Stimulated activated CD4-positive, alpha-beta T cell treated with anti-CD3 and anti-CD28 coated beads, Interleukin-2, amount 100 ng/mL, for 48 hours (primary cell): ENCODE measurements around the gene RUFY3.
"Not testable (repeated sequence)": the region's sequence is repeated elsewhere in the genome, so short reads cannot be mapped to it uniquely, and the experiment has no call there.

ENCODE experiments used
- DNase-seq, 2 donors: peaks; one replicate each; pipeline ENCODE4 v3.0.0-alpha.2; 2020

RUFY3 gene

GRCh38 chr4:70793626-70794025 is 71.9 kb downstream of the RUFY3 start:
- DNase-seq, result no peak

DNA sequence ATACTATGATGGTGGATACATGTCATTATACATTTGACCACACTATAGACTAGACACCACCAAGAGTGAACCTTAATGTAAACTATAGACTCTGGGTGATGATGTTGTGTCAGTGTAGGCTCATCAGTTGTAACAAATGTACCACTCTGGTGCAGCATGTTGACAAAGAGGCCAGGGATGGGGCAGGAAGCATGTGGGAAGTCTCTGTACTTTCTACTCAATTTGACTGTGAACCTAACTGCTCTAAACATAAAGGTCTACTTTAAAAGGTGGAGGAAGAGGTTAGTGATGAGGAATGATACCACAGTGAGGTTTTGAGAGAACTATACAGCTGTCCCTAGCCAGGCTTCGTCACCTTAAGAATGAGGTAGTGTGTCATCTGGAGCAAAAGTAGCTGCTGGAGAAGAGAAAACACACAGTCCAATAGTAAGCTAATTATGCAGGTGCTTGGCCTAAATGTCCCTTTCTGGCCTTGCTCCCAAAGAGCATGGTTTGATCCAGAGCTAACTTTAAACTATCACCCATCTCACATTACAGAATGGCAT is 79.6 kb downstream of the RUFY3 start:
- no peak for DNase-seq

GRCh38 chr4:70802928-70803580 is 81.3 kb downstream of the RUFY3 start:
- DNase-seq, result no peak

DNA sequence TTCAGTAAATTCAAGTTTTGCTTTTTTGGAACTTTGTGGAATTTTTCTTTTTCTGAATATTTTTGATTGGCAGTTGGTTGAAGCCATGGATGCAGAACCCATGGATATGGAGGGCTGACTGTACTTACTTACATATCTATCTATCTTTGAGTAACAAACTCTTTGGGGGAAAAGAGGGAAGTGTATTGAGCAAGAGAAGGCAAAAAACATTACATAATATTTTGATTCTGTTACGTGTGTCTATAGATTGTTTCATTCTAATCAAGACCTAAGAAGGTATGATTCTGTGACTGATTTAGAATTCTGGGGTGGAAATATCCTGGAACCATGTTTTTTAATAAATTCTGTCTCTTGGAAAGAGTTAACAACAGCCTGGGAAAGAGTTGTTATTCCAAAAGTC is 86.4 kb downstream of the RUFY3 start:
- DNase-seq, result no peak

GRCh38 chr4:70815370-70815769 is 93.6 kb downstream of the RUFY3 start:
- no peak for DNase-seq

GRCh38 chr4:70816894-70817293 is 95.1 kb downstream of the RUFY3 start:
- DNase-seq, result no peak

GRCh38 chr4:70818173-70818855 is 96.5 kb downstream of the RUFY3 start:
- DNase-seq, result no peak

DNA sequence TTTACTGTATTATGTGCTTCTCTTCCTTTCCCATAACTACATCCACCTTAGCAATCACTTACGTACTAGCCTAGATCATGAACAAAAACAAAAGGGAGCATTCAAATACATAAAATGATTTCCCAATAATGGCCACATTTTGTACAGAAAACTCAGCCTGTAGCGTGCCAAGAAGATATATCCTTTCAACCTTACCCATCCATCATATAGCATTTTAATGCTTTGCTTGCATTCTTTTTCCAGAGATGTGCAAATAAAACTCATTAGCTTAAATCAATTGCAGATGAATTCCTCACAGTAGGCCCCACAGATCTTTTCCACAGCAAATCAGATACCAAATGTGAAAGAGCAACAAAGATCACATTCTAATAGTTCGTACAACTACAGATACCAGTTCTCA is 97.2 kb downstream of the RUFY3 start:
- no peak for DNase-seq

DNA sequence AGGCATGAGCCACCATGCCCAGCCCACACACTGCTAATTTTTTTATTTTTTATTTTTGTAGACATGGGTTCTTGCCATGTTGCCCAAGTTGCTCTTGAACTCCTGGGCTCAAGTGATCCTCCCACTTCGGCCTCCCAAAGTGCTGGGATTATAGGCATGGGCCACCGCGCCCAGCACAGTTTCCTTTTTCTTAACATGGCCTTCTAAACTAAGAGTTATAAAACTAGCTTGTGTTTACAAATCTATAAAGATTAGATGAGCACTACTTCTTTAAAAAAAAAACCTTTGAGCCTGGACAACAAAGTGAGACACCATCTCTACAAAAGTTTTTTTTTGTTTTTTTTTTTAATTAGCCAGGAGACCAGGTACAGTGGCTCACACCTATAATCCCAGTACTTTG is 107.3 kb downstream of the RUFY3 start:
- no peak for DNase-seq

DNA sequence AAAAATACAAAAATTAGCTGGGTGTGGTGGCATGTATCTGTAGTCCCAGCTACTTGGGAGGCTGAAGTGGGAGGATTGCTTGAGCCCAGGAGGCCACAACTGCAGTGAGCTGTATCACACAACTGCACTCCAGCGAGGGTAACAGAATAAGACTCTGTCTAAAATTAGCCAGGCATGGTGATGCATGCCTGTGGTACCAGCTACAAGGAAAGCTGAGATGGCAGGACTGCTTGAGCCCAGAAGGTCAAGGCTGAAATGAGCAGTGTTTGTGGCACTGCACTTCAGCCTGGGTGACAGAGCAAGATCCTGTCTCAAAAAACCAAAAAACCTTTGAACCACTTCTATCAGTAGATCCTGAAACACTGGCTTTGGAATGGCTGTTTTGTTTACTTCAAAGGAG is 107.7 kb downstream of the RUFY3 start:
- DNase-seq, result no peak

GRCh38 chr4:70830054-70830453 is 108.3 kb downstream of the RUFY3 start:
- DNase-seq, result no peak

GRCh38 chr4:70831293-70831692 is 109.5 kb downstream of the RUFY3 start:
- DNase-seq, result no peak

- no peak for DNase-seq
These were observed 111.9 kb downstream of the RUFY3 start for GRCh38 chr4:70833675-70834074.

- DNase-seq, result no peak
These were observed 114.3 kb downstream of the RUFY3 start for GRCh38 chr4:70836081-70836480.

DNA sequence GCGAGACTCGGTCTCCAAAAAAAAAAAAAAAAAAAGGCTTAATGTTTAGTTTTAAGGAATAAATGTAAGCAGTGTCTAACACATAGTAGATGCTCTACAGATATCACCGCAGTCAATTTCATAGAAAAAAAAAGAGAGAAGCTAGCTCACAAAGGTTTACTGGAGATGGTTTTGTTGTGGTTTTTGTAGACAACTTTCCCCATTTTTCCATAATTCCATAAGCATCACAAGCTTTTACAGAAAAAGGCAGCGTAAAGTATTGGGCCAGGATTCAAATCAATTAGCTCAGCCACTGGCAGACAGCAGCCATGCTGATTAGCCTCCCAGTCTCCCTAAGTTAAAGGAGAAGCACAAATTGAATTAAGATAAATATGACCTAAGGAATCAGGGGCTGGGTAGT is 116.4 kb downstream of the RUFY3 start:
- DNase-seq, result no peak

DNA sequence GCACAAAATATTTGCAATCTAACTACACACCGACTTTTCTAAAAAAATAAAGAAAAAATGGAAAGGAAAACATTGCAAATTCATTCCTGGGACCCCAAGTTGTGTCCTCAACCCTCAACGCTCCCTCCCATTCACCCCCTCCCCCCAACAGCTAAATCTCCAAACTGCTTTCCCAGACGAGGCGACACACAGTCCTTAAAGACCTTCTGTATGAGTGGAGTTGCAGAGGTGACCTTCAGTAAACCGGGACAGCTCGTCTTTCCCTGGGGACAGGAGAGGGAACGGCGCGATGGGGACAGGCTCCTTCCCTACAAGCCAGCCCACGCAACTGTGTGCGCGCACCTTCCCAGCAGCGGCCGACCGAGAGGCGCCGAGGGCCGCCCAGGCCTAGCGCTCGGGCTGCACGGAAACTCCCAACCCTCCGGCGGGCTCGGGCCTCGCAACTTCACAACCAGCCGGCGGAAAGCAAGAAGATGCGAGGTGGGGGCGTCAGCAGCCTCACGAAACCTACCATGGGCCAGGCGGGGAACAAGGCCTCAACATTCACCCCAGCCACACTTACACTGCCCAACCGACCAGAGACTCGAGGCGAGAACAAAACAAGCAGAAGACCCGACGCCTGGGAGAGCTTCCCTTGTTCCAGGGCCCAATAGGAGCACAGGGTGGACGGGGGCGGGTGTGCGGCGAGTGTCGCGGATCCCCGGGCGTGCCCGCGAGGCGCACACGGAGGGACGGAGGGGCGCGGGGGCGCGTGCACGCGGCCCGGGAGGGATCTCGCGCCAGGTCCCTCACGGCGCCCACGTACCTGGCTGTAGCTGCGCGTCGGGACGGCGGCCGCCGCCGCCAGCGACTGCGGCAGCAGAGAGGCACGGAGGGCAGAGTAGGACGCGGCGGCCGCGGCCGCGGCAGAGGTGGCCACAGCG is 117.2 kb downstream of the RUFY3 start:
- peak; percentile 59 for DNase-seq

DNA sequence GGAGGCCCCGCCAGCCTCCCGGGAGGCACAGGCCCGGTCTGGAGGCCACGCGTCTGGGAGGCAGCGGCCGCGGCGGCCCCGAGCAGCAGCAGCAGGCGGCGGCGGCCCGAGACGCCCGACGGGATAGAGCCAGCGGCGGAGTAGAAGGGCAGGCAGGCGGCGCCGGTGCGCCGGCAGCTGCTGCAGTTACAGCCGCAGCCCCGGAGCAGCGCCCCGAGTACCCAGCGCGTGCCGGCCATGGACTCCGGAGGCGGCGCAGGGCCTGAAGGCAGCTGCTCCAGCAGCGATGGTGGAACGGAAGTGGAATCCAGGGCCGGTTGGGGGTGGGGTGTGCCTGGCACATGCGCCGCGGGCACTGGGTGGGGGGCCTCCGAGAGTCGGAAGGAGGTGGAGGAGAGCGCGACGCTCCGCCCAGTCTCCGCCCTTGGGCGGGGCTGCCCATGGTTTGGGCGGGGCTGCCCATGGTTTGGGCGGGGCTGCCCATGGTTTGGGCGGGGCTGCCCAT is 117.9 kb downstream of the RUFY3 start, which contains the start of gene GRSF1:
Gene GRSF1 (minus strand): TSS at position 302 of the 505 bp plus-strand sequence. CDS start 63 bp downstream, at position 239.
- peak; percentile 90 to 91 for DNase-seq

GRCh38 chr4:70840137-70840536 is 118.4 kb downstream of the RUFY3 start:
- peak; percentile 59 to 70 for DNase-seq

DNA sequence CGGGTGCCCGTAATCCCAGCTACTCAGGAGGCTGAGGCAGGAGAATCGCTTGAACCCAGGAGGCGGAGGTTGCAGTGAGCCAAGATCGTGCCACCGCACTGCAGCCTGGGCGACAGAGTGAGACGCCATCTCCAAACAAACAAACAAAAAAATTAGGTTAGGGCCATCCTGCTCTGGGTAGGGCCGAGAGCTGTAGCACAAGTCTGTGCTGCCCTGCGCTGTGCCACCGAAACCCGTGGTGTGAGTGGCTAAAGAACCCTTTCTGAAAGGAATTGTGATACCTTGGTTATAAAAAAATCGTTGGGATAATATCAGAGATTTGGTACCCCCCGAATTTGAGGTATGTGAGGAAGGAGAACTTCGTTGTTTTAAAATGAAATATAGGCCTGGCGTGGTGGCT is 118.9 kb downstream of the RUFY3 start:
- DNase-seq, result not testable (repeated sequence)

- no peak for DNase-seq
These were observed 119.4 kb downstream of the RUFY3 start for GRCh38 chr4:70841211-70841610.

GRCh38 chr4:70841951-70842350 is 120.2 kb downstream of the RUFY3 start:
- DNase-seq, result no peak

DNA sequence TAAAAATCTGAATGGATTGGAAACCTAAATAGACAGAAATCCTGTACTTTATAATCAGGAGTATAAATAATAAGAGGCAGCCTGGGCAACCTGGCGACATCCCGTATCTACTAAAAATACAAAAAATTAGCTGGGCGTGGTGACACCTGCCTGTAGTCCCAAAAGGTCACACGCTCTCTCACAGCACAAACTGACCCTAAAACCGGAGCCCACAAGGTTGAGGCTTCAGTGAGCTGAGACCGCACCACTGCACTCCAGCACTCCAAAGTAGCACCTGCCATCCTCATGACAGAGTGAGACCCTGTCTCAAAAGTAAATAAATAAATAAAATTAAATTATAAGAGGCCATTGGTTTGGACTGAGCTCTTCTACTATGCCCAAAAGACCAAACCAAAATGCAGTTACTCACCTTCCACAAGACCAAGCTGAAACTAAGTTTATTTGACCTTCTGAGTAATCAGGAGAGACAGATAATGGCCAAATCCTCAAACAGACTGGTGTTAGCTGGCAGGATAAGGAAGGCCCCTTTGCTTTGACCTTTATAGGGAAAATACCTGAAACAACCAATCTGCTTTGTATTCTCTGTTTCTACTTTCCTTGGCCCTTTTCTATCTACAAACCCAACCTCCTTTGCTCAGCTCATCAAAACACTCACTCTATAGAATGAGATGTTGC is 121.1 kb downstream of the RUFY3 start:
- DNase-seq, result no peak
